Liver (tissue), 9 donors: ENCODE results near the gene ELL. TPM values are rescaled to one million over a fixed set of nuclear protein-coding genes. Genes with fewer than 3 reads are reported as not detected.
A peak's percentile ranks its signal among the peaks of the same experiment; 100 is the strongest.

Experiments
- DNase-seq: peaks from one replicate; pipeline ENCODE4 v3.0.0-alpha.2; 2017; ENCODE audit warnings: low spot score
- H3K27ac ChIP-seq, 2 donors: one replicate each; pipeline ENCODE4 v1.7.0; 2013; ENCODE audit warnings: inconsistent platforms in 2 of 2, low read length in 2 of 2, control low read depth in 1 of 2, low read depth in 1 of 2, mild to moderate bottlenecking in 1 of 2
- H3K27me3 ChIP-seq, 4 donors: one replicate each; pipeline versions ENCODE4 v1.6.1 to v1.7.0; 2013; ENCODE audit warnings: low read length in 3 of 4, inconsistent platforms in 1 of 4, mild to moderate bottlenecking in 1 of 4, moderate library complexity in 1 of 4; ENCODE audit not compliant: control insufficient read depth in 4 of 4, insufficient read depth in 4 of 4
- H3K36me3 ChIP-seq, 4 donors: one replicate each; pipeline versions ENCODE4 v1.6.1 to v1.7.0; 2013; ENCODE audit warnings: low read length in 3 of 4, mild to moderate bottlenecking in 3 of 4, low read depth in 1 of 4, moderate library complexity in 1 of 4; ENCODE audit not compliant: control insufficient read depth in 4 of 4, insufficient read depth in 3 of 4
- H3K4me1 ChIP-seq, 4 donors: one replicate each; pipeline versions ENCODE4 v1.6.1 to v1.7.0; 2013; ENCODE audit warnings: low read length in 3 of 4, mild to moderate bottlenecking in 3 of 4, moderate library complexity in 1 of 4; ENCODE audit not compliant: control insufficient read depth in 4 of 4, insufficient read depth in 4 of 4
- H3K4me3 ChIP-seq, 3 donors: one replicate each; pipeline versions ENCODE4 v1.6.1 to v1.7.0; 2013; ENCODE audit warnings: low read length in 3 of 3, control low read depth in 1 of 3, low read depth in 1 of 3, mild to moderate bottlenecking in 1 of 3
- H3K9ac ChIP-seq, 2 donors: one replicate each; pipeline ENCODE4 v1.7.0; 2013; ENCODE audit warnings: low read length in 2 of 2, mild to moderate bottlenecking in 2 of 2, moderate library complexity in 2 of 2, control low read depth in 1 of 2, low read depth in 1 of 2
- H3K9me3 ChIP-seq, 4 donors: one replicate each; pipeline versions ENCODE4 v1.6.1 to v1.7.0; 2013; ENCODE audit warnings: low read length in 3 of 4; ENCODE audit not compliant: control insufficient read depth in 4 of 4
- ATF3 ChIP-seq: IDR thresholded peaks from 2 replicates; pipeline ENCODE4 v1.6.1; 2016; ENCODE audit warnings: antibody characterized with exemption
- EGR1 ChIP-seq, 2 donors: IDR thresholded peaks; 2 replicates each; pipeline ENCODE4 v1.6.1; 2016 to 2018; ENCODE audit warnings: antibody characterized with exemption in 2 of 2, low read depth in 2 of 2
- FOXA1 ChIP-seq: IDR thresholded peaks from 2 replicates; pipeline ENCODE4 v1.6.1; 2016; ENCODE audit warnings: antibody characterized with exemption
- FOXA2 ChIP-seq: IDR thresholded peaks from 2 replicates; pipeline ENCODE4 v1.6.1; 2016; ENCODE audit warnings: antibody characterized with exemption
- GABPA ChIP-seq, 2 donors: IDR thresholded peaks in 1 of 2; conservative IDR thresholded peaks in 1 of 2; 2 replicates each; pipeline ENCODE4 v1.6.1; 2016; ENCODE audit warnings: antibody characterized with exemption in 2 of 2, mild to moderate bottlenecking in 1 of 2, moderate library complexity in 1 of 2
- HNF4A ChIP-seq, 2 donors: conservative IDR thresholded peaks; 2 replicates each; pipeline ENCODE4 v1.6.1; 2016; ENCODE audit warnings: antibody characterized with exemption in 2 of 2, mild to moderate bottlenecking in 2 of 2
- HNF4G ChIP-seq: IDR thresholded peaks from 2 replicates; pipeline ENCODE4 v1.6.1; 2016; ENCODE audit warnings: antibody characterized with exemption
- JUND ChIP-seq, 2 donors: IDR thresholded peaks; 2 replicates each; pipeline ENCODE4 v1.6.1; 2016; ENCODE audit warnings: antibody characterized with exemption in 2 of 2
- MAX ChIP-seq: IDR thresholded peaks from 2 replicates; pipeline ENCODE4 v1.6.1; 2016; ENCODE audit warnings: antibody characterized with exemption
- NR2F2 ChIP-seq: IDR thresholded peaks from 2 replicates; pipeline ENCODE4 v1.6.1; 2016; ENCODE audit warnings: antibody characterized with exemption
- RAD21 ChIP-seq, 2 donors: IDR thresholded peaks; 2 replicates each; pipeline ENCODE4 v1.6.1; 2016; ENCODE audit warnings: antibody characterized with exemption in 2 of 2, mild to moderate bottlenecking in 2 of 2
- RXRA ChIP-seq, 2 donors: IDR thresholded peaks; 2 replicates each; pipeline ENCODE4 v1.6.1; 2017 to 2018; ENCODE audit warnings: antibody characterized with exemption in 2 of 2, mild to moderate bottlenecking in 1 of 2
- SP1 ChIP-seq: IDR thresholded peaks from 2 replicates; pipeline ENCODE4 v1.6.1; 2018; ENCODE audit warnings: antibody characterized with exemption, mild to moderate bottlenecking
- TAF1 ChIP-seq: conservative IDR thresholded peaks from 2 replicates; pipeline ENCODE4 v1.6.1; 2016; ENCODE audit warnings: antibody characterized with exemption, mild to moderate bottlenecking
- YY1 ChIP-seq: IDR thresholded peaks from 2 replicates; pipeline ENCODE4 v1.6.1; 2016; ENCODE audit warnings: antibody characterized with exemption, mild to moderate bottlenecking
- WGBS: extraction: QIAGEN DNeasy Blood & Tissue Kit; methylation state at CpG from one replicate; pipeline ENCODE4 v1.1.7; 2013; 5-methylcytosine and 5-hydroxymethylcytosine counted together
- polyA plus RNA-seq, 2 donors: library from polyadenylated mRNA; stranded (reverse) in 1 of 2; unstranded in 1 of 2; fragments of 200-250 nt in 1 of 2; fragments of >200 nt in 1 of 2; fragmentation: Nextera tagmentation in 1 of 2; extraction: Ambion mirVana in 1 of 2; gene quantifications; one replicate each; pipeline versions ENCODE4 v1.2.1 to v1.2.3, GENCODE V29; 2013 to 2015
- total RNA-seq, 2 donors: library from RNA; depleted of rRNA; stranded (reverse); fragments of >200 nt; gene quantifications; one replicate each; pipeline ENCODE4 v1.2.3, GENCODE V29; 2014
- TF ChIP-seq, protein P1 (sequence below): IDR thresholded peaks from 2 replicates; pipeline ENCODE4 v1.6.1; 2016; ENCODE audit warnings: antibody characterized with exemption
- TF ChIP-seq, protein P2 (sequence below): IDR thresholded peaks from 2 replicates; pipeline ENCODE4 v1.6.1; 2016; ENCODE audit warnings: antibody characterized with exemption, mild to moderate bottlenecking
- TF ChIP-seq, protein P3 (sequence below): fragments of 150-350 bp; IDR thresholded peaks from 2 replicates; pipeline ENCODE4 v1.5.1; 2017; ENCODE audit warnings: improper control_type of control experiment, low read depth, low read length; ENCODE audit not compliant: missing input control
- donor health status: healthy.
- donor health status: healthy.
- donor health status: healthy.
- donor health status: healthy.
- donor health status: healthy.

ELL gene
- total and polyA plus RNA-seq, 4 donors: 4.5 to 10.5 (median 6.6) TPM

DNA sequence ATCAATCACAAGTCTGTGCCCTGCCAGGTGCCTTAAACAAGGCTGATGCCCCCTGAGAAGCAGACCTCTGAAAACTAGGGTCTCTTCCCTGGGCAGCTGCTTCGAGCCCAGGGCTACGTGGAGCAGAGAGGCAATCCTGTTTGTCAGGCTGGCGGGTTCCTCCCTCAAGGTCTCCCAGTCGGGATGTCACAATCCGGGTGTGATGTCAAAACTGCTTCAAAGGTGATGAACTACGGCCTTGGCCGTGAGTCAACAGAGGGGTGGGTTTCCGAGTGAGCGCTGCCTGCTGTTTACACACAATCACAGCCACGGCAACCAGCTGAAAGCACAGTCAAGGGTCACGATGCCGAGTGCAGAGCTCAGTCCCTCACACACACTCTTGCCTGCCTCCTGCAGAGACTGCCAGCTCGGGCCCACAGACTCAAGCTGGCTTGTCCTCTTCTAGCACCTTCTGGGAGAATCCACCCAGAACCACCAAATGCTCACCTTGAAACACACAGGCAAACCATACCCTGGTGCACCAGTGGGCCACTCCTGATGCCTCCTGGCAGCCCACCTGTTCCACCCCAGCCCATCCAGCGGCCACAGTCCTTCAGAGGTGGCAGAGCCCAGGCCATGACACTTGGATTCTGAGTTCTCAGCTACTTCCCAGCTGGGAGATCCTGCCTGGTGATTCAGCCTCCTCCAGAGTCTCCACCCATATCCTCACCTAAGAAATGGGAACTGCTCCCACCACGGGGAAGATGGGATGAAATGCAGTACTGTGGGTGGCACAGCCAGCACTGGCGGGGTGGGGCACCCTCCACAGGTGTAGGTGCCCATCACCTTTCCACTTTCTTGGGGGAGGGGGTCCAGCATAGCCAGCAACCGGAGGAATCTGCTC lies 6.8 kb downstream of the ELL start:
- H3K36me3 ChIP-seq: no peaks in the 10 kb centered on the region
- TF ChIP-seq ATF3 (peak; percentile 62), HNF4G (peak; percentile 33), FOXA1 (peak; percentile 98), MAX (peak; percentile 95), TAF1 (no peak), EGR1 (IDR thresholded peaks at IDR 0.05; ENCODE audit: low read depth in 2 of 2) (peak in 1 of 2 donors; percentile 50), RXRA (IDR thresholded peaks at IDR 0.05) (peak; percentile 97 to 98), NR2F2 (peak; percentile 98), JUND (IDR thresholded peaks at IDR 0.05) (peak; percentile 78 to 80), GABPA (IDR thresholded peaks at IDR 0.05 in 1 of 2, conservative IDR thresholded peaks at IDR 0.05 in 1 of 2) (peak in 1 of 2 donors; percentile 81), RAD21 (IDR thresholded peaks at IDR 0.05) (peak; percentile 52 to 67), FOXA2 (peak; percentile 98), YY1 (peak; percentile 86), HNF4A (conservative IDR thresholded peaks at IDR 0.05) (peak; percentile 69 to 83), SP1 (peak; percentile 96)
- TF ChIP-seq, protein P1, sequence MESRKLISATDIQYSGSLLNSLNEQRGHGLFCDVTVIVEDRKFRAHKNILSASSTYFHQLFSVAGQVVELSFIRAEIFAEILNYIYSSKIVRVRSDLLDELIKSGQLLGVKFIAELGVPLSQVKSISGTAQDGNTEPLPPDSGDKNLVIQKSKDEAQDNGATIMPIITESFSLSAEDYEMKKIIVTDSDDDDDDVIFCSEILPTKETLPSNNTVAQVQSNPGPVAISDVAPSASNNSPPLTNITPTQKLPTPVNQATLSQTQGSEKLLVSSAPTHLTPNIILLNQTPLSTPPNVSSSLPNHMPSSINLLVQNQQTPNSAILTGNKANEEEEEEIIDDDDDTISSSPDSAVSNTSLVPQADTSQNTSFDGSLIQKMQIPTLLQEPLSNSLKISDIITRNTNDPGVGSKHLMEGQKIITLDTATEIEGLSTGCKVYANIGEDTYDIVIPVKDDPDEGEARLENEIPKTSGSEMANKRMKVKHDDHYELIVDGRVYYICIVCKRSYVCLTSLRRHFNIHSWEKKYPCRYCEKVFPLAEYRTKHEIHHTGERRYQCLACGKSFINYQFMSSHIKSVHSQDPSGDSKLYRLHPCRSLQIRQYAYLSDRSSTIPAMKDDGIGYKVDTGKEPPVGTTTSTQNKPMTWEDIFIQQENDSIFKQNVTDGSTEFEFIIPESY: peak; percentile 66
- TF ChIP-seq, protein P2, sequence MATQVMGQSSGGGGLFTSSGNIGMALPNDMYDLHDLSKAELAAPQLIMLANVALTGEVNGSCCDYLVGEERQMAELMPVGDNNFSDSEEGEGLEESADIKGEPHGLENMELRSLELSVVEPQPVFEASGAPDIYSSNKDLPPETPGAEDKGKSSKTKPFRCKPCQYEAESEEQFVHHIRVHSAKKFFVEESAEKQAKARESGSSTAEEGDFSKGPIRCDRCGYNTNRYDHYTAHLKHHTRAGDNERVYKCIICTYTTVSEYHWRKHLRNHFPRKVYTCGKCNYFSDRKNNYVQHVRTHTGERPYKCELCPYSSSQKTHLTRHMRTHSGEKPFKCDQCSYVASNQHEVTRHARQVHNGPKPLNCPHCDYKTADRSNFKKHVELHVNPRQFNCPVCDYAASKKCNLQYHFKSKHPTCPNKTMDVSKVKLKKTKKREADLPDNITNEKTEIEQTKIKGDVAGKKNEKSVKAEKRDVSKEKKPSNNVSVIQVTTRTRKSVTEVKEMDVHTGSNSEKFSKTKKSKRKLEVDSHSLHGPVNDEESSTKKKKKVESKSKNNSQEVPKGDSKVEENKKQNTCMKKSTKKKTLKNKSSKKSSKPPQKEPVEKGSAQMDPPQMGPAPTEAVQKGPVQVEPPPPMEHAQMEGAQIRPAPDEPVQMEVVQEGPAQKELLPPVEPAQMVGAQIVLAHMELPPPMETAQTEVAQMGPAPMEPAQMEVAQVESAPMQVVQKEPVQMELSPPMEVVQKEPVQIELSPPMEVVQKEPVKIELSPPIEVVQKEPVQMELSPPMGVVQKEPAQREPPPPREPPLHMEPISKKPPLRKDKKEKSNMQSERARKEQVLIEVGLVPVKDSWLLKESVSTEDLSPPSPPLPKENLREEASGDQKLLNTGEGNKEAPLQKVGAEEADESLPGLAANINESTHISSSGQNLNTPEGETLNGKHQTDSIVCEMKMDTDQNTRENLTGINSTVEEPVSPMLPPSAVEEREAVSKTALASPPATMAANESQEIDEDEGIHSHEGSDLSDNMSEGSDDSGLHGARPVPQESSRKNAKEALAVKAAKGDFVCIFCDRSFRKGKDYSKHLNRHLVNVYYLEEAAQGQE: peak; percentile 87
- TF ChIP-seq, protein P3, sequence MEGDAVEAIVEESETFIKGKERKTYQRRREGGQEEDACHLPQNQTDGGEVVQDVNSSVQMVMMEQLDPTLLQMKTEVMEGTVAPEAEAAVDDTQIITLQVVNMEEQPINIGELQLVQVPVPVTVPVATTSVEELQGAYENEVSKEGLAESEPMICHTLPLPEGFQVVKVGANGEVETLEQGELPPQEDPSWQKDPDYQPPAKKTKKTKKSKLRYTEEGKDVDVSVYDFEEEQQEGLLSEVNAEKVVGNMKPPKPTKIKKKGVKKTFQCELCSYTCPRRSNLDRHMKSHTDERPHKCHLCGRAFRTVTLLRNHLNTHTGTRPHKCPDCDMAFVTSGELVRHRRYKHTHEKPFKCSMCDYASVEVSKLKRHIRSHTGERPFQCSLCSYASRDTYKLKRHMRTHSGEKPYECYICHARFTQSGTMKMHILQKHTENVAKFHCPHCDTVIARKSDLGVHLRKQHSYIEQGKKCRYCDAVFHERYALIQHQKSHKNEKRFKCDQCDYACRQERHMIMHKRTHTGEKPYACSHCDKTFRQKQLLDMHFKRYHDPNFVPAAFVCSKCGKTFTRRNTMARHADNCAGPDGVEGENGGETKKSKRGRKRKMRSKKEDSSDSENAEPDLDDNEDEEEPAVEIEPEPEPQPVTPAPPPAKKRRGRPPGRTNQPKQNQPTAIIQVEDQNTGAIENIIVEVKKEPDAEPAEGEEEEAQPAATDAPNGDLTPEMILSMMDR: no peak
- peak; percentile 79 for DNase-seq
- H3K9me3 ChIP-seq: no peaks in the 10 kb centered on the region
- peaks cover 18 to 52% (median 36%) of the 10 kb centered on the region in 4 donors for H3K4me1 ChIP-seq
- H3K27me3 ChIP-seq: no peaks in the 10 kb centered on the region
- peak overlapping the region; percentile 93 to 96 for H3K27ac ChIP-seq
- WGBS: 26% methylated on average over 17 of the region's 17 CpGs
- no peak overlapping the region for H3K4me3 ChIP-seq
- peak overlapping the region; percentile 71 to 80 for H3K9ac ChIP-seq
